Right lung (tissue), 5 donors: Measurements from ENCODE around the gene GRIPAP1. TPM values are rescaled to one million over a fixed set of nuclear protein-coding genes. Genes with fewer than 3 reads are reported as not detected.
"Not testable (repeated sequence)": the region's sequence is repeated elsewhere in the genome, so short reads cannot be mapped to it uniquely, and the experiment has no call there.

Source experiments
- DNase-seq, 2 donors: peaks; one replicate each; pipeline ENCODE4 v3.0.0-alpha.2; 2013
- polyA plus RNA-seq, 5 donors: library from polyadenylated mRNA; unstranded; fragments of 120-200 nt; gene quantifications; one replicate each; pipeline versions ENCODE4 v1.2.1 to v1.2.3, GENCODE V29; 2013; ENCODE audit warnings: inconsistent platforms in 1 of 5, low replicate concordance in 1 of 5; ENCODE audit not compliant: insufficient read length in 5 of 5, insufficient read depth in 1 of 5

GRIPAP1 gene
- polyA plus RNA-seq, 5 donors = 49.1 to 64.6 (median 56.9) TPM

GRCh38 chrX:48997455-48997854 lies 4.6 kb downstream of the GRIPAP1 start:
- no peak for DNase-seq

- DNase-seq = no peak
Measured at GRCh38 chrX:48996969-48997368, 5.1 kb downstream of the GRIPAP1 start.

- no peak for DNase-seq
Measured at GRCh38 chrX:48992341-48992740, 9.7 kb downstream of the GRIPAP1 start.

GRCh38 chrX:48989483-48989882 lies 12.6 kb downstream of the GRIPAP1 start:
- no peak for DNase-seq

DNA sequence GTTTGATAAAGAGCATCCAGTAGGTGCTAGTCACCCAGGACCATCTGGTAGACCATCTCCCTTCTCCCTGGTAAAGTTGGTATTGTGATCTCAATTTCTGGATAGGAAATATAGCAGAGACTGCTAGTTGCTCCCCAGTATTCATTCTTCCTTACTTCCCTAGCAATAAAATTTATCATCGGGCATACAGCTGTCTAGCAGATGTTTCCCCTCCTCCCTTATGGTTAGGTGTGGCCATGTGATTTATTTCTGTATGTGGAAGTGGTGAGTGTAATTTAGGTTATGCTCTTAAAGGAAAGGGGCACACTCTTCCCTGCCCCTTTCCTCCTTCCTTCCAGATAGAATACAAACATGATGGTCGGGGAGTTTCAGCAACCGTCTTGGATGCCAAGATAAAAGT lies 18.2 kb downstream of the GRIPAP1 start:
- DNase-seq = no peak

GRCh38 chrX:48983081-48983480 lies 19.0 kb downstream of the GRIPAP1 start:
- DNase-seq = no peak

DNA sequence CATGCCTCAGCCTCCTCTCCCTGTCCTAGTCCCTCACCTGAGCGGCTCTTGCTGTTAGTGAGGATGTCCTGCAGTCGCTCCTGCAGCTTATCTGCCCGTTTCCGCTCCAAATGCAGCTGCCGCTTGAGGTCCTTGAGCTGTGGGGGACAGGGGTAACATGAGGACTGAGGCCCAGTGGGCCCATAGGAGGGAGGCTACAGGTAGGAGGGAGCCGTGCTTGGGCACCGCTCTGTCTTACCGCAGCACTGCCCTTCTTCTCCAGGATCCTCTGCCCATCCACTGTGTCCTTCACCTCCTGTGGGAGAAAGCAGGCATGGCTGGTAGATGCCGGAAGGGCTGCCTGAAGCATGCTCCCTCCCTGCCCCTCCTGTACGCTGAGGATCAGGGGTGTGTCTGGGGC lies 20.9 kb downstream of the GRIPAP1 start:
- no peak for DNase-seq

DNA sequence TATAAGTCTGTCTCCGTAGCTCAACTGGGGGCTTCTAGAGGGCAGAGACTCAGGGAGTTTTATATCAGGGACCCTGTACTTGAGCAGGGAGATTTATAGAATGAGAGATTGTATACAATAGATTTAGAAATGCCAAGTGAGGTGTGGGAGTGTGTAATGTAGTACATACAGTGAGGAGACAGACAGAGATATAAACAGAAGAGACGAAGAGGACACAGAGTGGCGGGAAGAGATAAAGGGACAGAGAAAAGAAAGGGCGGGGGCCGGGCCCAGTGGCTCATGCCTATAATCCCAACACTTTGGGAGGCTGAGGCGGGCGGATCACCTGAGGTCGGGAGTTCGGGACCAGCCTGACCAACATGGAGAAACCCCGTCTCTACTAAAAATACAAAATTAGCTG lies 21.7 kb downstream of the GRIPAP1 start:
- not testable (repeated sequence) for DNase-seq

DNA sequence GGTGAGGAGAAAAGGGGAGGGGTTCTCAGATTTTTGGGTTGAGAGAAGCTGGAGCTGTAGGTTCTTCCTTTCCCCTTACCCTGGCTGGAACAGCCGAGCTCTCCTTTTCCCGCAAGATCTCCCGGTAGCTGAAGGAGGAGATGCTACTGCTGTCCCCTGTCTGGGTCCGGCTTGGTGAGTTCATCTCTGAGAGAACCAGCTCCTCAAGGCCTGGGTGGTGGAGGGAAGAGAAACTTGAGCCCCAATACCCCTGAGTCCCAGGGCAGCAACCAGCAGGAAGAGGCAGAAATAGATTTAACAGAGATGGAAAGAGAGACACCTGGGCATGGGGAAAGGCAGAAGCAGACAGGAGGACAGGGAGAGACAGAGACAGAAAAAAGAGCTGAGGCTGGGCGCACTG lies 23.8 kb downstream of the GRIPAP1 start:
- DNase-seq = no peak

- no peak for DNase-seq
Measured at GRCh38 chrX:48976086-48976485, 26.0 kb downstream of the GRIPAP1 start.

DNA sequence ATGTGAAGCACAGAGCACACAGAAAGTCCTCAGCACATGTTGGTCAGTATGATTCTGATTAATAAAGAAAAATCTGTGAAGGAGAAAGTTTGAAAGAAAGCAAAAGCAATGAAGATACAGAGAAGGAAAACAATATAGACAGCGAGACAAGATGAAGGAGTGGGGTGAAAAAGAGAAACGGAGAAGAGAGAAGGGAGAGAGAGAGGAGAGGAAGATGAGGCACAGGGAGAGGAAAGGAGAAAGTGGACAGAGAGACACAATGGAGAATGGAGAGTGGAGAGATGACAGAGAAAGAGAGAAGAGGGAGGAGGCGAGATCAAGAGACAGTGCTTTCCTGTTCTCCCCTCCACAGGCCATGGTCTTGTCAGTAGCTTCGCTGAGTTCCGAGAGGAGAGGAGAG lies 26.5 kb downstream of the GRIPAP1 start:
- no peak for DNase-seq

DNA sequence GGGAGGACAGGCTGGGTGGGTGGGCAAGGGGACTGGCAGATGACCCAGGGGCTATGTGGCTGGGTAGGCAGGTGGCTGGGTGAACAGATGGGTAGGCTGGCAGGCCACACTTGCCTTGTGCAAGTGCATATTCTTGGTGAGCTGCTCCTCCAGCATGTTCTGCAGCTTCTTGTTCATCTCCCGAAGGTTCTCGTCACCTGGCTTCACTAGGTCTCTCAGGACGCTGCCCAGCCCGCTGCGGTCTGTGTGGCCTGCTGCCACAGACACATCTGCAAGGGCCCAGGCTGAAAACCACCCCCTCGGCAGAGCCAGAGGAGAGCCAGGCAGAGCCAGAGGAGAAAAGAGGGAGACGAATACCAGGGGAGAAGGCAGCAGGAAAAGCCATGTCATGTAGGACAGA lies 27.0 kb downstream of the GRIPAP1 start:
- no peak for DNase-seq

DNA sequence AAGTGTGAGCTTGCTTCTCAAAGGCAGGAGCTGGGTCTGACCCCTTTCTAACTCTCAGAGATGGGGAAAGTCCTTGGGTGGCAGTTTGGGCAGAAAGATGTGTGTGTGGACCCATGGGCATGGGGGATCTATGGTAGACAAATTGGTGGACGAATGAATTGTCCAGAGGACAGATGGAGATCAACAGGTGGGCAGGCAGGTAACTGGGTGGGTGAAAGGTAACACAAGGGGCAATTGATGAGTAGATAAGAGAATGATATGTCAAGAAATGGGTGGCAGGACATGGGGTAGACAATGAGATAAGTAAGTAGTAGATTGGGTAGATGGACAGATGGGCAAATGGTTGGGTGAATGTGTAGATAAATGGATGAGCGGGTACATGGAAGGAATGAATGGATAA lies 27.5 kb downstream of the GRIPAP1 start:
- no peak for DNase-seq

DNA sequence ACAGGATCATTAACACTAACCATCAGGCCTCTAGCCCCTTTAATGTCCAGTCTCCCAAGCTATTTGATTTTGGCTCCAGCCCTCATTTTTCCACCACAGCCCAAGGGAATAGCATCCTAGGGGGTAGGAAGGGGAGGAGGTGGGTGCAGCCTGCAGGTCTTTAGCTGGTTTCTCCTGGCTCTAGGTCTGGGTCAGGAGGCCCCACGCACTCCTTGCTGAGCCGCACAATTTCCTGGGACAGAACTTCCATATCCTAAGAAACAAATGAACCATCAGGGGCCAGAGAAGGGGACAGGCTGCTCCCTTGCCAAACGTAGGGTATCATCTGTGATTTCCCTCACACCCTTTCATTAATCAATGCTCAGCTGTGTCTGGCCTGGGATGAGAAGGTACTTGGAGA lies 28.0 kb downstream of the GRIPAP1 start:
- no peak for DNase-seq

DNA sequence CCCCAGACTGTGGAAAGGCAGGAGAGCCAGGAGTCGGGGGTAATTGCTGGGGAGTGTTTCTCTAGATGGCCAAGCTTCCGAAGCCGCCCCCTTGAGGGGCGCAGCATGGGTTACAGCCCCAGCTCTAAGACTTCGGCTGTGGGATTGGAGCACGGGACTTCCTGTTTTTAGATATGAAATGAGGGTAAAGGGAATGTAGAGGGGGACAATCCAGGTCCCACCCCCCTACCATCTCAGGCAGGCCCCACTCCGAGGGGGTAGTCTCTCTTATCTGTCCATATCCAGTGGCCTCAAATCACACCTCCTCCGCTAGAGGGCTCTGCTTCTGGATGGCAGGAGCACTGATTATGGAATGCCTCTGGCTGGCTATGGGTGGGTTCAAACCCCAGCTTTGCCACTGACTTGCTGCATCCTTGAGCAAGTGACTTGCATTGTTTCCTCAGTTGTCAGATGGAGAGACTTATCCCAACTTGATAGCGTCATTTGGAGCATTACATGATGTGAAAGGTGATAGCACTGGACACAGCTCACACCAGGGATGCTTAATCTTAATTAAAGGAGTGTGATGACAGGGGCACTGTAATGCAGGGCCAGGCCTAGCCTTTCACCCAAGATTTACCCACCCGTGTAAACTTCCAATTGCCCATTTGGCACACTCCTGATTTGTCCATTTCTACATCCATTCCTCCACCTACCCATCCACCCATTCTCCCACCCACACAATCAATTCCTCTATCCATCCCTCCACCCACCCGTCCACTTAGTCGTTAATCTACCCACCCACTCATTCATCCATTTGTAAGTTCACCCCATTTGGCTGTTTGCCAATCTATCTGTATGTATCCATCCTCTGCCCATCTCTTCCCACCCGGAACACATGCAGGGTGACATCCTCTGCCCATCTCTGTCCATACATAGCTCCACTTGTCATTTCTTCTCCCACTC lies 29.6 kb downstream of the GRIPAP1 start:
- peak in 1 of 2 donors; percentile 28 for DNase-seq

DNA sequence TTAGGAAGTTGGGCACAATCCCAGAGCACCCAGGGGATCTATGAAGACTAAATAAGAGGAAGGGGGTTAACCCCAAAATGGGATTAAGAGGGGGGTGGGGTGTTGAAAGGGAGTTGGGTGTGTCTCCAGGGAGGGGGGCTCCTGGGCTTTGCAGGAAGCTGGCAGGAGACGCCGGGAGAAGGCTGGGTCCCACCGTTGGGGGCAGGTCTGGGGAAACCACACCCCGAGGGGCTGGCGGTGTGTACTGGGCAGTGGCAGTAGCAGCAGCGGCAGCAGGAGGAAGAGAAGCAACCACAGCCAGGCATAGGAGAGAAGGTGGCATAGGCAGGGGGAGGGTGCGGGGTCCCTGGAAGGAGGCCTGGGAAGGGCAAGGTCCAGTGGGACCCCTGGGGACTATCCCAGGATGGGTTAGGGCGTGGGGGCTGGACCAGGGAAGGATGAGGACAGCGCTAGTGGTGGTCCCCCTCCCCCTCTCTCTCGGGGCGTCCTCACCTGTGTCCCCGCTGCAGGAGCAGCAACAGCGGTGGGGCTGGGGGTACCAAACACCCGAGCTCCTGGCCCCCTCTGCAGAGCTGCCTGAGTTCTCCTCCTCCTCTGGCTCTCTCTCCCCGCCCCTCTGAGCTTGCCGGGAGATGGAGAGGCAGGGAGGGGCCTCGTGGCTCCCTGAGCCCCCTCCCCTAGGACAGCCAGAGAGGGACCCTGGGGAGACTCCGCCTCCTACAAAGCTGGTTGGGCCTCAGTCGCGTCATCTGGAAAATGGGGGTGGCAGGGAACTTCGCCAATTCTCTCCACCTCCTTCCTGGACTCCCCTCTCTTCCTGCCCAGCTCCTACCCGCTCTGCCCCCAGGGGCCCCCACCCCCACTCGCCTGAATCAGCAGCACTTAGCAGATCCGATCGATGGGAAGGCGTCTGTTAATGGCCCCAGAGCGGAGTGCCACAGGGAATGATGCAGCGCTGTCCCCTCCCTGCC lies 30.5 kb downstream of the GRIPAP1 start, which contains the start of gene KCND1:
Gene KCND1 (minus strand): TSS at position 596 of the 971 bp plus-strand sequence. CDS start 1,573 bp downstream, outside the sequence.
- DNase-seq = peak; percentile 35 to 54

DNA sequence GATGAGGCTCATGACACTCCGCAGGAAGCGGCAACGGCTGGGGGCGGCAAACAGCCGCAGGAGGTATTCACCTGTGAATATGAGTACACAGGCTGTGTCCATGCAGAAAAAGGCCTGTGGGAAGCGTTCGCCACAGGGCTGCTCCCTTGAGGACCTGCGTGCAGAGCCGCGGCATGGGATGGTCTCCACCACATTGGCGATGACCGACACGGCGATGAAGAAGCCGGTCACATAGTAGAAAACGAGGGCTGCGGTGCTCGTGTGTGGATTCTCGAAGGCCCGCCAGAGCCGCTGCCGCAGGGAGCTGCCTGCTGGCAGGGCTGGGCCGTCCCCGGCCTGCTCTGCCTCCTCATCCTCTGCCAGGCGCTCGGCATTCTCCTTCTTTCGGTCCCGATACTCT lies 32.6 kb downstream of the GRIPAP1 start:
- DNase-seq = no peak

DNA sequence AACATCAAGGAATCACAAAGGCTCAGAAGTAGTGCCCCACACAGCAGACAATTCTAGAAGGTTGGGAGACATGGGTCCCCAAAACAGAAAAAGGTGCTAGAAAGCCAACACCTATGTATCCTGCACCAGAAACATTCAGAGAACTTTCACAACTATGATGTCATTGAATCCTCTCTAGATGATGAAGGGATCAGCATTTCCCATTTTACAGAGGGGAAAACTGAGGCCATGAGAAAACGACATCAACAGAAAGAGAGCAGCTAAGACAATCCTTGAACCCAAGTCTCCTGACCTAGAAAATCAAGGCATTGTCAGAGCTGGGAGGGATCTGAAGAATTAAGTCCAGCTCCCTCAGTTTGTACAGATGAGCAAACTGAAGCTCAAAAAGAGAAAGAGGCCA lies 33.7 kb downstream of the GRIPAP1 start:
- no peak for DNase-seq

DNA sequence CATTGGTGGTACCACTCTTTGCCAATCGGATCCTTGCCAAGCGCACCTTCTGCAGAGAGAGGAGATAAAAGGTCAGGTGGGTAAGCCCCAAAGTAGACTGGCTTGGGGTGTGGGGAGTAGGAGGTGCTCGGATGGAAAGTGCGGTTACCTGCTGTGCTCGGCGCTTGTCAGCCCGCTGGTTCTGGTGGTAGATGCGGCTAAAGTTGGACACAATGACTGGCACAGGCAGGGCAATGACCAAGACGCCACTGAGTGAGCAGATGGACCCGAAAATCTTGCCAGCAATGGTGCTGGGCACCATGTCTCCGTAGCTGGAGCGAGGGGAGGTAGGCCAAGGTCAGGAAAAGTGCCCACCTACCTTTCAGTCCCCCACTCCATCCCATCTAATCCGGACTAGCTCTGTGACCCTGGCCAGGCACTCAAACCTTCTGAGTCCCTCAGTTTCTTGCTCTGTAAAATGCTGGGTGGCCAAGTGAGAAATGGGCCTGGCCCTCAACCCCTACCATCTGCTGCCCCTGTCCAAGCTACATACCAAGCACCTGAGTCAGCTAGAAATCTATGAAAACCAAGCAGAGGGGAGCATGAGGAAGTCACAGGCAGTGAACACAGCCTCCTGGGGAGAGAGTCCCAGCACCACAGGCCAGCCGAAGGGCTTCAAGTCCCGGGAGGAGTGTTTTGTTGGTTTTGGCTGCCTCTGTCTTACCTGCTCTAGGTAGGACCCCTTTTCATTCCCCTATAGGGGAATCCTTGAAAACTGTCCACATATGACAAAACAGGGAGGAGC lies 35.1 kb downstream of the GRIPAP1 start:
- no peak for DNase-seq

- no peak for DNase-seq
Measured at GRCh38 chrX:48965959-48966358, 36.1 kb downstream of the GRIPAP1 start.

- DNase-seq = peak; percentile 38 to 53
Measured at GRCh38 chrX:48961585-48962091, 40.4 kb downstream of the GRIPAP1 start.
